Right lobe of liver (tissue), 4 donors: ENCODE results near the gene CRLF3.

Experiments used
- CTCF ChIP-seq, 4 donors: fragments of 200-600 bp in 3 of 4; fragments of 450-650 bp in 1 of 4; IDR thresholded peaks; one replicate each; pipeline versions ENCODE4 v1.5.1 to v1.8.0; 2016 to 2022; ENCODE audit warnings: antibody characterized with exemption in 4 of 4, mild to moderate bottlenecking in 2 of 4
- POLR2A ChIP-seq: fragments of 450-650 bp; IDR thresholded peaks from one replicate; pipeline ENCODE4 v1.6.1; 2017; ENCODE audit warnings: antibody characterized with exemption, mild to moderate bottlenecking
- donor health status: DM: no; HTN: no; CAD: no.
- donor health status: DM: no; HTN: no; CAD: no.
- donor health status: DM: no; HTN: yes; CAD: no.

- no peak for TF ChIP-seq CTCF (IDR thresholded peaks at IDR 0.05)
- no peak for TF ChIP-seq POLR2A
These were observed 2.6 kb upstream of the CRLF3 start for GRCh38 chr17:30827082-30827481.
